GM19351 (cell line): ENCODE measurements around the gene CCDC85C.

Experiments
- ATAC-seq: cut with Tn5 transposase; IDR thresholded peaks from one replicate; pipeline ENCODE4 v1.9.1; 2021; ENCODE audit warnings: mild to moderate bottlenecking, moderate library complexity; ENCODE audit not compliant: unreplicated experiment

Gene CCDC85C

GRCh38 chr14:99514552-99515300 lies 89.3 kb downstream of the CCDC85C start:
- ATAC-seq, result no peak

- no peak for ATAC-seq
Measured at GRCh38 chr14:99513946-99514551, 90.0 kb downstream of the CCDC85C start.

- ATAC-seq, result no peak
Measured at GRCh38 chr14:99513183-99513694, 90.8 kb downstream of the CCDC85C start.

- no peak for ATAC-seq
Measured at GRCh38 chr14:99512571-99513182, 91.3 kb downstream of the CCDC85C start.

- ATAC-seq, result no peak
Measured at GRCh38 chr14:99512110-99512449, 91.9 kb downstream of the CCDC85C start.

- no peak for ATAC-seq
Measured at GRCh38 chr14:99511421-99512109, 92.4 kb downstream of the CCDC85C start.

- ATAC-seq, result no peak
Measured at GRCh38 chr14:99510556-99511139, 93.4 kb downstream of the CCDC85C start.

GRCh38 chr14:99509871-99510555 lies 94.0 kb downstream of the CCDC85C start:
- no peak for ATAC-seq

GRCh38 chr14:99508896-99509629 lies 94.9 kb downstream of the CCDC85C start:
- ATAC-seq, result no peak

GRCh38 chr14:99507860-99508640 lies 96.0 kb downstream of the CCDC85C start:
- no peak for ATAC-seq

GRCh38 chr14:99506276-99506675 lies 97.7 kb downstream of the CCDC85C start:
- ATAC-seq, result no peak

GRCh38 chr14:99505089-99505488 lies 98.9 kb downstream of the CCDC85C start:
- no peak for ATAC-seq

- no peak for ATAC-seq
Measured at GRCh38 chr14:99503848-99504453, 100.1 kb downstream of the CCDC85C start.

- ATAC-seq, result no peak
Measured at GRCh38 chr14:99502989-99503421, 101.0 kb downstream of the CCDC85C start.

GRCh38 chr14:99497894-99498293 lies 106.1 kb downstream of the CCDC85C start:
- no peak for ATAC-seq

- ATAC-seq, result no peak
Measured at GRCh38 chr14:99497341-99497740, 106.7 kb downstream of the CCDC85C start.

GRCh38 chr14:99484106-99484505 lies 119.9 kb downstream of the CCDC85C start:
- no peak for ATAC-seq

GRCh38 chr14:99481745-99482099 lies 122.3 kb downstream of the CCDC85C start:
- ATAC-seq, result no peak
